ENCODE results near the gene NAGA. TPM values are rescaled to one million over a fixed set of nuclear protein-coding genes. Genes with fewer than 3 reads are reported as not detected.

The NAGA gene
- total and polyA plus RNA-seq, 2 of the 4 experiments (the other 2 are of a cell fraction), result 34.3 to 44.8 TPM

DNA sequence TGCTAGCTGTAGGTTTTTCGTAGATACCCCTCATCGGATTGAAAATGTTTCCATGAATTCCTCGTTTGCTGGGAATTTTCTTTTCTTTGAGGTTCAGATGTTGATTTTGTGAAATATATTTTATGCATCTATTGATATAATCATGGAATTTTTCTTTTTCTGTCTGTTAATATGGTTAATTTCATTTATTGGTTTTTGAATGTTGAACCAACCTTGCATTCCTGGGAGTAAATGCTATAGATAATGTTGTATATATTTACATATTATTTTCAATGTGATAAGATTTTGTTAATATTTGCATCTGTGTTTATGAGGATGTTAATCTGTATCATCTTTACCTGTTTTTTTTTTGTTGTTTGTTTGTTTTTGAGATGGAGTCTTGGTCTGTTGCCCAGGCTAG, 30.6 kb upstream of the NAGA start:
- intact Hi-C loops (cut with micrococcal nuclease) (no loop called here), dilution Hi-C loops (cut with HindIII; ENCODE audit: low sequenced_read_pairs, unreplicated experiment) (no loop called here), in situ Hi-C loops (cut with MboI; ENCODE audit: low sequenced_read_pairs) (no loop called here)
- H3K56ac ChIP-seq (ENCODE audit: extremely low read depth, insufficient read depth, low read length), result no peak overlapping the region
- ChIA-PET POLR2A (ENCODE audit: unreplicated experiment) (no interaction called here), CTCF (no interaction called here)
- TF ChIP-seq RCOR1 (IDR thresholded peaks at IDR 0.05; ENCODE audit: insufficient replicate concordance, low read length) (no peak), RAD21 (IDR thresholded peaks at IDR 0.05; ENCODE audit: low read length) (no peak), NFE2L2 (IDR thresholded peaks at IDR 0.05; ENCODE audit: low read depth, low read length) (no peak), CHD1 (IDR thresholded peaks at IDR 0.05; ENCODE audit: low read depth, low read length) (no peak), CEBPB (IDR thresholded peaks at IDR 0.05; ENCODE audit: low read depth, low read length) (no peak), SMC3 (IDR thresholded peaks at IDR 0.05; ENCODE audit: low read depth, low read length) (no peak), BHLHE40 (IDR thresholded peaks at IDR 0.05; ENCODE audit: low read depth, low read length) (no peak), MXI1 (IDR thresholded peaks at IDR 0.05; ENCODE audit: borderline replicate concordance, low read depth, low read length) (no peak), MAZ (IDR thresholded peaks at IDR 0.05; ENCODE audit: borderline replicate concordance, low read depth, low read length) (no peak), MAFK (IDR thresholded peaks at IDR 0.05; ENCODE audit: low read depth, low read length) (no peak), POLR2A (IDR thresholded peaks at IDR 0.05; ENCODE audit: low read depth, low read length) (no peak), FOS (IDR thresholded peaks at IDR 0.05; ENCODE audit: low read depth, low read length) (no peak), RFX5 (IDR thresholded peaks at IDR 0.05; ENCODE audit: low read depth, low read length) (no peak)
- TF ChIP-seq, protein P1, sequence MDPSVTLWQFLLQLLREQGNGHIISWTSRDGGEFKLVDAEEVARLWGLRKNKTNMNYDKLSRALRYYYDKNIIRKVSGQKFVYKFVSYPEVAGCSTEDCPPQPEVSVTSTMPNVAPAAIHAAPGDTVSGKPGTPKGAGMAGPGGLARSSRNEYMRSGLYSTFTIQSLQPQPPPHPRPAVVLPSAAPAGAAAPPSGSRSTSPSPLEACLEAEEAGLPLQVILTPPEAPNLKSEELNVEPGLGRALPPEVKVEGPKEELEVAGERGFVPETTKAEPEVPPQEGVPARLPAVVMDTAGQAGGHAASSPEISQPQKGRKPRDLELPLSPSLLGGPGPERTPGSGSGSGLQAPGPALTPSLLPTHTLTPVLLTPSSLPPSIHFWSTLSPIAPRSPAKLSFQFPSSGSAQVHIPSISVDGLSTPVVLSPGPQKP (IDR thresholded peaks at IDR 0.05; ENCODE audit: borderline replicate concordance, low read depth, low read length), result no peak
- TF ChIP-seq, protein P2, sequence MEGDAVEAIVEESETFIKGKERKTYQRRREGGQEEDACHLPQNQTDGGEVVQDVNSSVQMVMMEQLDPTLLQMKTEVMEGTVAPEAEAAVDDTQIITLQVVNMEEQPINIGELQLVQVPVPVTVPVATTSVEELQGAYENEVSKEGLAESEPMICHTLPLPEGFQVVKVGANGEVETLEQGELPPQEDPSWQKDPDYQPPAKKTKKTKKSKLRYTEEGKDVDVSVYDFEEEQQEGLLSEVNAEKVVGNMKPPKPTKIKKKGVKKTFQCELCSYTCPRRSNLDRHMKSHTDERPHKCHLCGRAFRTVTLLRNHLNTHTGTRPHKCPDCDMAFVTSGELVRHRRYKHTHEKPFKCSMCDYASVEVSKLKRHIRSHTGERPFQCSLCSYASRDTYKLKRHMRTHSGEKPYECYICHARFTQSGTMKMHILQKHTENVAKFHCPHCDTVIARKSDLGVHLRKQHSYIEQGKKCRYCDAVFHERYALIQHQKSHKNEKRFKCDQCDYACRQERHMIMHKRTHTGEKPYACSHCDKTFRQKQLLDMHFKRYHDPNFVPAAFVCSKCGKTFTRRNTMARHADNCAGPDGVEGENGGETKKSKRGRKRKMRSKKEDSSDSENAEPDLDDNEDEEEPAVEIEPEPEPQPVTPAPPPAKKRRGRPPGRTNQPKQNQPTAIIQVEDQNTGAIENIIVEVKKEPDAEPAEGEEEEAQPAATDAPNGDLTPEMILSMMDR (conservative IDR thresholded peaks at IDR 0.05; ENCODE audit: low read depth, low read length), result no peak
- TF ChIP-seq, protein P3, sequence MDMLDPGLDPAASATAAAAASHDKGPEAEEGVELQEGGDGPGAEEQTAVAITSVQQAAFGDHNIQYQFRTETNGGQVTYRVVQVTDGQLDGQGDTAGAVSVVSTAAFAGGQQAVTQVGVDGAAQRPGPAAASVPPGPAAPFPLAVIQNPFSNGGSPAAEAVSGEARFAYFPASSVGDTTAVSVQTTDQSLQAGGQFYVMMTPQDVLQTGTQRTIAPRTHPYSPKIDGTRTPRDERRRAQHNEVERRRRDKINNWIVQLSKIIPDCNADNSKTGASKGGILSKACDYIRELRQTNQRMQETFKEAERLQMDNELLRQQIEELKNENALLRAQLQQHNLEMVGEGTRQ (IDR thresholded peaks at IDR 0.05; ENCODE audit: low read depth, low read length), result no peak
- no peaks in the 10 kb centered on the region for H3K79me1 ChIP-seq (ENCODE audit: low read depth in 1 of 2, low read length in 2 of 2)
- H3K27me3 ChIP-seq (ENCODE audit: control insufficient read depth, insufficient read depth, low read length), result no peaks in the 10 kb centered on the region
- H2BK5ac ChIP-seq (ENCODE audit: low read depth, low read length, poor library complexity, severe bottlenecking), result no peak overlapping the region
- no peak overlapping the region for H3K18ac ChIP-seq (ENCODE audit: low read depth, low read length)
- no peak overlapping the region for H3K9ac ChIP-seq (ENCODE audit: low read depth, low read length)
- no peak overlapping the region for H3K4me3 ChIP-seq (ENCODE audit: insufficient read depth, low read depth, low read length)
- no peak overlapping the region for H2BK15ac ChIP-seq (ENCODE audit: low read depth, low read length)
- H2BK20ac ChIP-seq (ENCODE audit: low read depth, low read length), result no peak overlapping the region
- no peak overlapping the region for H3K27ac ChIP-seq (ENCODE audit: insufficient read depth, low read length)
- H3K4ac ChIP-seq (ENCODE audit: low read depth, low read length), result no peak overlapping the region
- no peak overlapping the region for H3K4me2 ChIP-seq (ENCODE audit: low read depth, low read length)
- H4K20me1 ChIP-seq (ENCODE audit: insufficient read depth, low read length), result no peaks in the 10 kb centered on the region
- DNase-seq (no peak), ATAC-seq (ENCODE audit: low read depth) (no peak)
- no peak overlapping the region for H2AK5ac ChIP-seq (ENCODE audit: low read depth, low read length)
- H2BK120ac ChIP-seq (ENCODE audit: low read depth, low read length), result no peak overlapping the region
- H3K36me3 ChIP-seq (ENCODE audit: control insufficient read depth, insufficient read depth, low read length), result no peaks in the 10 kb centered on the region
- H3K4me1 ChIP-seq (ENCODE audit: control insufficient read depth, insufficient read depth, low read length), result no peaks in the 10 kb centered on the region
- H3K9me1 ChIP-seq (ENCODE audit: insufficient read depth, low read length), result no peaks in the 10 kb centered on the region
- H3K14ac ChIP-seq (replicated peaks; ENCODE audit: low read depth, low read length), result no peak overlapping the region
- H2AK9ac ChIP-seq (replicated peaks; ENCODE audit: low read depth, low read length, poor library complexity), result no peak overlapping the region
- H3K23ac ChIP-seq (ENCODE audit: low read depth, low read length), result no peak overlapping the region
- H4K5ac ChIP-seq (ENCODE audit: low read depth, low read length), result no peak overlapping the region
- no peak overlapping the region for H4K8ac ChIP-seq (ENCODE audit: low read depth in 2 of 2, low read length in 2 of 2)
- no peak overlapping the region for H2AFZ ChIP-seq (replicated peaks; ENCODE audit: low read length, poor library complexity)
- no CpG with 5 or more reads among the region's 3 CpGs for WGBS, 2 experiments (ENCODE audit: extremely low coverage in 2 of 2, insufficient read length in 1 of 2)
- no peak overlapping the region for H4K91ac ChIP-seq (ENCODE audit: insufficient read depth, low read depth, low read length)
- H3K9me3 ChIP-seq (ENCODE audit: control insufficient read depth, insufficient read depth, low read length), result peaks cover 20% of the 10 kb centered on the region
- BruUV-seq (replicated peaks), result no TSS peak
